NCI-H187 (cell line): ENCODE results near the gene ADAMTS4.

Experiments
- DNase-seq, 2 experiments: peaks; one replicate each; lab custom pipeline; 2025; lab: John Stamatoyannopoulos, UW

The ADAMTS4 gene

GRCh38 chr1:161219078-161219892 lies 20.4 kb upstream of the ADAMTS4 start:
- no peak for DNase-seq

- DNase-seq = no peak
Measured at GRCh38 chr1:161218301-161219077, 19.6 kb upstream of the ADAMTS4 start.

- no peak for DNase-seq
Measured at GRCh38 chr1:161217831-161218230, 19.0 kb upstream of the ADAMTS4 start.

- DNase-seq = no peak
Measured at GRCh38 chr1:161216945-161217712, 18.3 kb upstream of the ADAMTS4 start.

- DNase-seq = no peak
Measured at GRCh38 chr1:161215076-161215475, 16.2 kb upstream of the ADAMTS4 start, which contains the start of gene FCER1G. Gene FCER1G, plus strand, starts transcription at chr1:161215295. Its CDS starts 27 bp downstream, at chr1:161215322.

- no peak for DNase-seq
Measured at GRCh38 chr1:161214369-161214768, 15.5 kb upstream of the ADAMTS4 start.

- DNase-seq = peak; percentile 43 to 77
Measured at GRCh38 chr1:161209790-161210409, 11.0 kb upstream of the ADAMTS4 start.

GRCh38 chr1:161207173-161207572 lies 8.3 kb upstream of the ADAMTS4 start:
- no peak for DNase-seq

- no peak for DNase-seq
Measured at GRCh38 chr1:161206411-161207140, 7.7 kb upstream of the ADAMTS4 start.

GRCh38 chr1:161201836-161202712 lies 3.2 kb upstream of the ADAMTS4 start, which contains the start of gene NDUFS2:
Gene NDUFS2, plus strand, starts transcription at chr1:161202367. Its CDS starts 19 bp downstream, at chr1:161202386.
- DNase-seq = peak; percentile 99 to 100

- DNase-seq = no peak
Measured at GRCh38 chr1:161200992-161201835, 2.4 kb upstream of the ADAMTS4 start.

GRCh38 chr1:161200421-161200991 lies 1.7 kb upstream of the ADAMTS4 start:
- DNase-seq = no peak

GRCh38 chr1:161199506-161200139 lies 769 bp upstream of the ADAMTS4 start:
- no peak for DNase-seq

- peak in 1 of 2 experiments; percentile 23 for DNase-seq
Measured at GRCh38 chr1:161198194-161198896, 509 bp downstream of the ADAMTS4 start.

GRCh38 chr1:161197560-161198193 lies 1.2 kb downstream of the ADAMTS4 start:
- DNase-seq = no peak

- DNase-seq = no peak
Measured at GRCh38 chr1:161196521-161197451, 2.1 kb downstream of the ADAMTS4 start.
